Osteocyte (in vitro differentiated cells): ENCODE measurements around the gene IQSEC2. TPM values are rescaled to one million over a fixed set of nuclear protein-coding genes. Genes with fewer than 3 reads are reported as not detected.

Experiments used
- DNase-seq: peaks from one replicate; pipeline ENCODE4 v3.0.0; 2021; ENCODE audit warnings: mixed read lengths; ENCODE audit not compliant: unreplicated experiment; ENCODE audit errors: extremely low spot score
- H3K27ac Mint-ChIP-seq: one replicate; pipeline ENCODE4 v1.8.0; 2021; ENCODE audit warnings: mild to moderate bottlenecking, mixed read lengths; ENCODE audit not compliant: unreplicated experiment
- H3K27me3 Mint-ChIP-seq: one replicate; pipeline ENCODE4 v1.8.0; 2021; ENCODE audit warnings: mixed read lengths; ENCODE audit not compliant: unreplicated experiment
- H3K36me3 Mint-ChIP-seq: one replicate; pipeline ENCODE4 v1.8.0; 2021; ENCODE audit warnings: mixed read lengths; ENCODE audit not compliant: unreplicated experiment
- H3K4me1 Mint-ChIP-seq: one replicate; pipeline ENCODE4 v1.8.0; 2021; ENCODE audit warnings: mixed read lengths; ENCODE audit not compliant: unreplicated experiment
- H3K4me3 Mint-ChIP-seq: one replicate; pipeline ENCODE4 v1.8.0; 2021; ENCODE audit warnings: mild to moderate bottlenecking, moderate library complexity, mixed read lengths; ENCODE audit not compliant: unreplicated experiment
- H3K9me3 Mint-ChIP-seq: one replicate; pipeline ENCODE4 v1.8.0; 2021; ENCODE audit warnings: mixed read lengths; ENCODE audit not compliant: unreplicated experiment
- total RNA-seq: library from RNA; stranded (reverse); gene quantifications from 2 replicates; pipeline ENCODE4 v1.2.1, GENCODE V29; 2021
- TF ChIP-seq, protein P1 (sequence below): fragments of 200-600 bp; sonication (generic); IDR thresholded peaks from 2 replicates; pipeline ENCODE4 v1.5.0; 2021; ENCODE audit warnings: antibody characterized with exemption, mild to moderate bottlenecking, moderate library complexity

Gene IQSEC2
- total RNA-seq, 1 donor from 2014 or later = 8.8 TPM

GRCh38 chrX:53256446-53257041 lies 24.8 kb downstream of the IQSEC2 start:
- no peak for DNase-seq
- Mint-ChIP-seq H3K27me3 (no peaks in the 10 kb centered on the region), H3K27ac (no peak overlapping the region), H3K4me3 (no peak overlapping the region), H3K4me1 (no peaks in the 10 kb centered on the region), H3K9me3 (peaks cover 5% of the 10 kb centered on the region), H3K36me3 (peaks cover 5% of the 10 kb centered on the region)
- TF ChIP-seq, protein P1, sequence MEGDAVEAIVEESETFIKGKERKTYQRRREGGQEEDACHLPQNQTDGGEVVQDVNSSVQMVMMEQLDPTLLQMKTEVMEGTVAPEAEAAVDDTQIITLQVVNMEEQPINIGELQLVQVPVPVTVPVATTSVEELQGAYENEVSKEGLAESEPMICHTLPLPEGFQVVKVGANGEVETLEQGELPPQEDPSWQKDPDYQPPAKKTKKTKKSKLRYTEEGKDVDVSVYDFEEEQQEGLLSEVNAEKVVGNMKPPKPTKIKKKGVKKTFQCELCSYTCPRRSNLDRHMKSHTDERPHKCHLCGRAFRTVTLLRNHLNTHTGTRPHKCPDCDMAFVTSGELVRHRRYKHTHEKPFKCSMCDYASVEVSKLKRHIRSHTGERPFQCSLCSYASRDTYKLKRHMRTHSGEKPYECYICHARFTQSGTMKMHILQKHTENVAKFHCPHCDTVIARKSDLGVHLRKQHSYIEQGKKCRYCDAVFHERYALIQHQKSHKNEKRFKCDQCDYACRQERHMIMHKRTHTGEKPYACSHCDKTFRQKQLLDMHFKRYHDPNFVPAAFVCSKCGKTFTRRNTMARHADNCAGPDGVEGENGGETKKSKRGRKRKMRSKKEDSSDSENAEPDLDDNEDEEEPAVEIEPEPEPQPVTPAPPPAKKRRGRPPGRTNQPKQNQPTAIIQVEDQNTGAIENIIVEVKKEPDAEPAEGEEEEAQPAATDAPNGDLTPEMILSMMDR = no peak

DNA sequence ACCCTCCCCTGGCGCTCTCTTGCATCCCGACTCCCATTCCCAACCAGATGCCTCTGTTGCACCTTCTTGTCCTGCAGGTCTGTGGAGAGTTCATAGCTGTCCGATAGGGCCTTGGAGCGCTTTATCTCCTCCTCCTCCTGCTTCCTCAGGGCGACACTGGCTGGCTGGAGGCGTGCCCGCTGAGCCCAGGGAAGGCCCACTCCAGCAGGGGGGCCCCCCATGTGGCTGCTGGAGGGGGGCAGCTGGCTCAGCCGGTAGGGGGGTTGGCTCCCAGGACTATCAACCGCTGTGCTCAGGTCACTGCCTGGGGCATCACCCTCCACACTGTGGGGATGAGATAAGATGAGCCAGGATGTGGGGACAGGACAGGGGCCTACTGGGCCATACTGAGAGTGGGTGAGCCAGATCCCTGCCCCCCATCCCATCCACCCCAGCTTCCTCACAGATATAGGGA lies 25.6 kb downstream of the IQSEC2 start:
- TF ChIP-seq, protein P1 = no peak
- no peak overlapping the region for H3K4me3 Mint-ChIP-seq
- peaks cover 5% of the 10 kb centered on the region for H3K36me3 Mint-ChIP-seq
- no peak for DNase-seq
- H3K4me1 Mint-ChIP-seq = peaks cover 3% of the 10 kb centered on the region
- no peaks in the 10 kb centered on the region for H3K27me3 Mint-ChIP-seq
- H3K27ac Mint-ChIP-seq = no peak overlapping the region
- peaks cover 5% of the 10 kb centered on the region for H3K9me3 Mint-ChIP-seq

DNA sequence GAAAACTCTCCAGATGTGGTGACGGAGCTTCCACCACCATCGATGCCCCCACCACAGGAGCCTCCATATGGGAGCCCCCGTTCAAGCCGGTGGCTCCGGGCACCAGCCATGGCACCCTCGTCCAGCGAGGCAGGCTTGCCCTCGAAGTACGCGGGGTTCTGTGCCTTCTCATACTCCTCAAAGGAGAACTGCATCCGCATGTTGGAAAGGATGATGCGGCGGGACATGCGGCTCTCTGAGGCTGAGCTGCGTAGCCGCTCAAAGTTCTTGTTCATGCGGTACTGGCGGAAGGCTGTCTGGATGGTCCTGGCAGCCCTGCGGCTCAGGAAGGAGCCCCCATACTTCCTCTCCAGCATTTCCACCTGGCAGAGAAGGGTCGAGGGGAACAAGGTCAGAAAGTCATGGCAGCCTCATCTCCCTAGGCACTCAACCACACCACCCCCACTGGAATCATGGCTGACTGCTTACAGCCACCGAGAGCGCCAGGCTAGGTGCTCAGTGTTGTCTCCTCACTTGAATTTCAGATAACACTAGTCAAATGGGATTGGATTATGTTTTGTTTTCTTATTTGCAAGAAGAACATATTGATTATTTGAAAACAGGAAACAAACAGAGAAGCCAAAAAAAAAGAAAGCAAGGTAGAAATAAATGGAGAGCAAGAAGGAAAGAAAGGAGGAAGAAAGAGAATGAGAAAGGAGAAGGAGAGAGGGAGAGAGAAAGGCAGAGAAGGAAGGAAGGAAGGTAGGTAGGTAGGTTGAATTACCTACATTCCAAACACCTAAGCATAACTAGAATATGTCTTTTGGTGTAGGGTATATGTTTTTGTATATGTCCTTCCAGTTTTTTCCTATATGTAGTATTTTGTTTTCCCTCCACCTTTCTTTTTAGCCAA lies 26.6 kb downstream of the IQSEC2 start:
- Mint-ChIP-seq H3K27ac (no peak overlapping the region), H3K27me3 (no peaks in the 10 kb centered on the region), H3K4me1 (peaks cover 3% of the 10 kb centered on the region), H3K4me3 (no peak overlapping the region), H3K36me3 (peaks cover 5% of the 10 kb centered on the region), H3K9me3 (peaks cover 5% of the 10 kb centered on the region)
- DNase-seq = no peak
- TF ChIP-seq, protein P1 = no peak

GRCh38 chrX:53253293-53254020 lies 27.9 kb downstream of the IQSEC2 start:
- TF ChIP-seq, protein P1 = no peak
- Mint-ChIP-seq H3K27ac (no peak overlapping the region), H3K27me3 (no peaks in the 10 kb centered on the region), H3K36me3 (peaks cover 5% of the 10 kb centered on the region), H3K4me3 (no peak overlapping the region), H3K4me1 (peaks cover 3% of the 10 kb centered on the region), H3K9me3 (peaks cover 5% of the 10 kb centered on the region)
- no peak for DNase-seq
